HepG2 (cell line): ENCODE data around the gene NFE2L1. TPM values are rescaled to one million over a fixed set of nuclear protein-coding genes. Genes with fewer than 3 reads are reported as not detected.

Experiments used
- AGO1 ChIP-seq: fragments of 200-400 bp; formaldehyde crosslinking; IDR thresholded peaks from 2 replicates; pipeline ENCODE4 v1.6.1; 2017; ENCODE audit warnings: mild to moderate bottlenecking, low read depth, low read length, moderate library complexity; ENCODE audit not compliant: poor library complexity, severe bottlenecking
- HOXA5 ChIP-seq: sonication (generic); formaldehyde crosslinking; IDR thresholded peaks from 2 replicates; pipeline ENCODE4 v1.4.0; 2020; ENCODE audit warnings: missing genetic modification reagents
- NR2C2 ChIP-seq: sonication (generic); formaldehyde crosslinking; IDR thresholded peaks from 2 replicates; pipeline ENCODE4 v1.4.0; 2020; ENCODE audit warnings: missing genetic modification reagents, mild to moderate bottlenecking, moderate library complexity, borderline replicate concordance
- ZBTB21 ChIP-seq: sonication (generic); formaldehyde crosslinking; IDR thresholded peaks from 2 replicates; pipeline ENCODE4 v1.4.0; 2020; ENCODE audit warnings: missing genetic modification reagents
- ZNF142 ChIP-seq: sonication (generic); formaldehyde crosslinking; IDR thresholded peaks from 2 replicates; pipeline ENCODE4 v1.4.0; 2020; ENCODE audit warnings: missing genetic modification reagents
- ZNF317 ChIP-seq: sonication (generic); formaldehyde crosslinking; IDR thresholded peaks from 2 replicates; pipeline ENCODE4 v1.5.0; 2020; ENCODE audit warnings: mild to moderate bottlenecking, missing genetic modification reagents
- ZNF790 ChIP-seq: sonication (generic); formaldehyde crosslinking; IDR thresholded peaks from 2 replicates; pipeline ENCODE4 v1.8.0; 2022; ENCODE audit warnings: missing genetic modification reagents, mild to moderate bottlenecking, borderline replicate concordance
- ZSCAN29 ChIP-seq: sonication (generic); formaldehyde crosslinking; conservative IDR thresholded peaks from 2 replicates; pipeline ENCODE4 v1.4.0; 2020; ENCODE audit warnings: mild to moderate bottlenecking, missing genetic modification reagents
- polyA plus RNA-seq, 8 experiments: library from polyadenylated mRNA; depleted of rRNA in 3 of 8; stranded (reverse) in 7 of 8; unstranded in 1 of 8; fragments of >200 nt; fragmentation: Illumina TruSeq in 4 of 8; extraction: Trizol in 4 of 8; gene quantifications; 2 replicates each; pipeline versions ENCODE4 v1.2.1 to v1.2.3, GENCODE V29; 2011 to 2016; ENCODE audit warnings: low read depth in 4 of 8, missing spikeins in 1 of 8, mixed read lengths in 1 of 8; ENCODE audit not compliant: insufficient read depth in 1 of 8
- total RNA-seq, 5 experiments: library from RNA; depleted of rRNA; stranded (reverse); fragments of >200 nt; fragmentation: Illumina TruSeq; extraction: Trizol; gene quantifications; 2 replicates each; pipeline ENCODE4 v1.2.3, GENCODE V29; 2016; ENCODE audit warnings: low read depth in 1 of 5
- TF ChIP-seq, protein P1 (sequence below): sonication (generic); formaldehyde crosslinking; IDR thresholded peaks from 2 replicates; pipeline ENCODE4 v1.5.0; 2020; ENCODE audit warnings: mild to moderate bottlenecking, missing genetic modification reagents
- TF ChIP-seq, protein P2 (sequence below): sonication (generic); formaldehyde crosslinking; IDR thresholded peaks from 2 replicates; pipeline ENCODE4 v1.4.0; 2020; ENCODE audit warnings: mild to moderate bottlenecking, missing genetic modification reagents

Gene NFE2L1
- total and polyA plus RNA-seq, 2 of the 13 experiments (the other 11 are each of a cell fraction or from before 2014, with no cell fraction given), result 67.0 to 234 TPM

GRCh38 chr17:48107137-48108055 is 59.2 kb downstream of the NFE2L1 start, which contains the start of gene SNX11 (continued):
- TF ChIP-seq ZNF142 (CRISPR knock-in tag) (peak; percentile 15; the same call in 1 of the 2 replicates), AGO1 (peak; percentile 83), NR2C2 (peak; percentile 99), HOXA5 (peak; percentile 90), ZNF317 (CRISPR knock-in tag) (peak; percentile 91), ZBTB21 (CRISPR knock-in tag) (no peak), ZSCAN29 (CRISPR knock-in tag) (peak; percentile 61; the same call in 1 of the 2 replicates), ZNF790 (CRISPR knock-in tag) (no peak)
- TF ChIP-seq, protein P1, sequence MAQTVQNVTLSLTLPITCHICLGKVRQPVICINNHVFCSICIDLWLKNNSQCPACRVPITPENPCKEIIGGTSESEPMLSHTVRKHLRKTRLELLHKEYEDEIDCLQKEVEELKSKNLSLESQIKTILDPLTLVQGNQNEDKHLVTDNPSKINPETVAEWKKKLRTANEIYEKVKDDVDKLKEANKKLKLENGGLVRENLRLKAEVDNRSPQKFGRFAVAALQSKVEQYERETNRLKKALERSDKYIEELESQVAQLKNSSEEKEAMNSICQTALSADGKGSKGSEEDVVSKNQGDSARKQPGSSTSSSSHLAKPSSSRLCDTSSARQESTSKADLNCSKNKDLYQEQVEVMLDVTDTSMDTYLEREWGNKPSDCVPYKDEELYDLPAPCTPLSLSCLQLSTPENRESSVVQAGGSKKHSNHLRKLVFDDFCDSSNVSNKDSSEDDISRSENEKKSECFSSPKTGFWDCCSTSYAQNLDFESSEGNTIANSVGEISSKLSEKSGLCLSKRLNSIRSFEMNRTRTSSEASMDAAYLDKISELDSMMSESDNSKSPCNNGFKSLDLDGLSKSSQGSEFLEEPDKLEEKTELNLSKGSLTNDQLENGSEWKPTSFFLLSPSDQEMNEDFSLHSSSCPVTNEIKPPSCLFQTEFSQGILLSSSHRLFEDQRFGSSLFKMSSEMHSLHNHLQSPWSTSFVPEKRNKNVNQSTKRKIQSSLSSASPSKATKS (CRISPR knock-in tag), result no peak
- TF ChIP-seq, protein P2, sequence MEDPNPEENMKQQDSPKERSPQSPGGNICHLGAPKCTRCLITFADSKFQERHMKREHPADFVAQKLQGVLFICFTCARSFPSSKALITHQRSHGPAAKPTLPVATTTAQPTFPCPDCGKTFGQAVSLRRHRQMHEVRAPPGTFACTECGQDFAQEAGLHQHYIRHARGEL (CRISPR knock-in tag), result 0 out of 2 replicates have a peak, but pooled peaks have one; percentile 71
